ENCODE data around the gene PTCD3. TPM values are rescaled to one million over a fixed set of nuclear protein-coding genes. Genes with fewer than 3 reads are reported as not detected.

Gene PTCD3
- polyA plus RNA-seq, 1 donor from 2014 or later = 214 TPM

DNA sequence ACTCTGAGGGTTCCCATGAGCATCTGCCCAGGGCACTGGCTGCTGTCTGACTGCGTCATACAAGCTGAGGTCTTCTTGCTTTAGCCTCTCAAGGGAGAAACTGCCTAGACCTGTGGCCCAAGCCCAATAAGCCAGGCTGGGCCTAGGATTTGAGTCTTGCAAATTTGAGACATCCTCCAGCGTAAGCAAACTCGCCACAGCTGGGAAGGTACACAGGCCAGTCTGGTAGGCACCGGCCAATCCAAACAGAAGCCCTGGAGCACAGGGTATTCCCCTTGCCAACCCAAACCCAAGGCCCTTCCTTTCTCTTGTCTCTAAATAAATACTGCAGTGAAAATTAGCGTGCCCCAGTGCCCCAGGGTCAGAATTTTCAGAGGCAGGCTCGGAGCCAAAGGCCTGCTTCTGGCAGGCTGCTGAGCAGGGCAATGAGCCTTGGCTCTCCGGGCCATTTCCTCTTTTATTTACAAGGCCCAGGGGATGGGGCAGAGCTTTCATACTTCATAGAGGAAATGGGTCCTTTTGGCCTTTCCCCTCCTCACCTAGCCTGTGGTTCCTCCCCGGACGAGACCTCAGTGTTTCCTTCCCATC is 33.7 kb upstream of the PTCD3 start:
- no peak overlapping the region for H3K4me2 ChIP-seq (ENCODE audit: low read length)
- no peaks in the 10 kb centered on the region for H3F3A ChIP-seq (ENCODE audit: insufficient read depth, low read length, poor library complexity, severe bottlenecking)
- H3K36me3 ChIP-seq (ENCODE audit: insufficient read depth, low read length) = no peaks in the 10 kb centered on the region
- no peak overlapping the region for H2AFZ ChIP-seq (ENCODE audit: low read depth, low read length)
- H3K9me2 ChIP-seq (ENCODE audit: insufficient read depth, low read length) = no peaks in the 10 kb centered on the region
- TF ChIP-seq, protein P1, sequence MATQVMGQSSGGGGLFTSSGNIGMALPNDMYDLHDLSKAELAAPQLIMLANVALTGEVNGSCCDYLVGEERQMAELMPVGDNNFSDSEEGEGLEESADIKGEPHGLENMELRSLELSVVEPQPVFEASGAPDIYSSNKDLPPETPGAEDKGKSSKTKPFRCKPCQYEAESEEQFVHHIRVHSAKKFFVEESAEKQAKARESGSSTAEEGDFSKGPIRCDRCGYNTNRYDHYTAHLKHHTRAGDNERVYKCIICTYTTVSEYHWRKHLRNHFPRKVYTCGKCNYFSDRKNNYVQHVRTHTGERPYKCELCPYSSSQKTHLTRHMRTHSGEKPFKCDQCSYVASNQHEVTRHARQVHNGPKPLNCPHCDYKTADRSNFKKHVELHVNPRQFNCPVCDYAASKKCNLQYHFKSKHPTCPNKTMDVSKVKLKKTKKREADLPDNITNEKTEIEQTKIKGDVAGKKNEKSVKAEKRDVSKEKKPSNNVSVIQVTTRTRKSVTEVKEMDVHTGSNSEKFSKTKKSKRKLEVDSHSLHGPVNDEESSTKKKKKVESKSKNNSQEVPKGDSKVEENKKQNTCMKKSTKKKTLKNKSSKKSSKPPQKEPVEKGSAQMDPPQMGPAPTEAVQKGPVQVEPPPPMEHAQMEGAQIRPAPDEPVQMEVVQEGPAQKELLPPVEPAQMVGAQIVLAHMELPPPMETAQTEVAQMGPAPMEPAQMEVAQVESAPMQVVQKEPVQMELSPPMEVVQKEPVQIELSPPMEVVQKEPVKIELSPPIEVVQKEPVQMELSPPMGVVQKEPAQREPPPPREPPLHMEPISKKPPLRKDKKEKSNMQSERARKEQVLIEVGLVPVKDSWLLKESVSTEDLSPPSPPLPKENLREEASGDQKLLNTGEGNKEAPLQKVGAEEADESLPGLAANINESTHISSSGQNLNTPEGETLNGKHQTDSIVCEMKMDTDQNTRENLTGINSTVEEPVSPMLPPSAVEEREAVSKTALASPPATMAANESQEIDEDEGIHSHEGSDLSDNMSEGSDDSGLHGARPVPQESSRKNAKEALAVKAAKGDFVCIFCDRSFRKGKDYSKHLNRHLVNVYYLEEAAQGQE (IDR thresholded peaks at IDR 0.05; ENCODE audit: borderline replicate concordance) = no peak
- TF ChIP-seq MXI1 (conservative IDR thresholded peaks at IDR 0.05; ENCODE audit: poor library complexity, severe bottlenecking) (no peak), SMC3 (conservative IDR thresholded peaks at IDR 0.05; ENCODE audit: poor library complexity) (no peak), EZH2 (IDR thresholded peaks at IDR 0.05; ENCODE audit: borderline replicate concordance, insufficient read depth, low read length, poor library complexity, severe bottlenecking) (no peak), RAD21 (conservative IDR thresholded peaks at IDR 0.05) (no peak), TAF1 (IDR thresholded peaks at IDR 0.05; ENCODE audit: low read depth) (no peak), POLR2AphosphoS5 (IDR thresholded peaks at IDR 0.05) (no peak)
- TF ChIP-seq, protein P2, sequence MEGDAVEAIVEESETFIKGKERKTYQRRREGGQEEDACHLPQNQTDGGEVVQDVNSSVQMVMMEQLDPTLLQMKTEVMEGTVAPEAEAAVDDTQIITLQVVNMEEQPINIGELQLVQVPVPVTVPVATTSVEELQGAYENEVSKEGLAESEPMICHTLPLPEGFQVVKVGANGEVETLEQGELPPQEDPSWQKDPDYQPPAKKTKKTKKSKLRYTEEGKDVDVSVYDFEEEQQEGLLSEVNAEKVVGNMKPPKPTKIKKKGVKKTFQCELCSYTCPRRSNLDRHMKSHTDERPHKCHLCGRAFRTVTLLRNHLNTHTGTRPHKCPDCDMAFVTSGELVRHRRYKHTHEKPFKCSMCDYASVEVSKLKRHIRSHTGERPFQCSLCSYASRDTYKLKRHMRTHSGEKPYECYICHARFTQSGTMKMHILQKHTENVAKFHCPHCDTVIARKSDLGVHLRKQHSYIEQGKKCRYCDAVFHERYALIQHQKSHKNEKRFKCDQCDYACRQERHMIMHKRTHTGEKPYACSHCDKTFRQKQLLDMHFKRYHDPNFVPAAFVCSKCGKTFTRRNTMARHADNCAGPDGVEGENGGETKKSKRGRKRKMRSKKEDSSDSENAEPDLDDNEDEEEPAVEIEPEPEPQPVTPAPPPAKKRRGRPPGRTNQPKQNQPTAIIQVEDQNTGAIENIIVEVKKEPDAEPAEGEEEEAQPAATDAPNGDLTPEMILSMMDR (IDR thresholded peaks at IDR 0.05; ENCODE audit: poor library complexity, severe bottlenecking) = no peak
- H4K20me1 ChIP-seq (ENCODE audit: insufficient read depth) = no peaks in the 10 kb centered on the region
- H3K79me2 ChIP-seq (replicated peaks; ENCODE audit: insufficient read depth, low read length) = no peaks in the 10 kb centered on the region
- H3K4me3 ChIP-seq (ENCODE audit: low read length) = no peak overlapping the region
- H3K27me3 ChIP-seq (ENCODE audit: insufficient read depth, low read depth, low read length) = no peaks in the 10 kb centered on the region
- no peak overlapping the region for H3K9ac ChIP-seq (ENCODE audit: low read length)
- no peak overlapping the region for H3K27ac ChIP-seq (ENCODE audit: low read length)
- no peaks in the 10 kb centered on the region for H3K9me3 ChIP-seq (ENCODE audit: low read length)

DNA sequence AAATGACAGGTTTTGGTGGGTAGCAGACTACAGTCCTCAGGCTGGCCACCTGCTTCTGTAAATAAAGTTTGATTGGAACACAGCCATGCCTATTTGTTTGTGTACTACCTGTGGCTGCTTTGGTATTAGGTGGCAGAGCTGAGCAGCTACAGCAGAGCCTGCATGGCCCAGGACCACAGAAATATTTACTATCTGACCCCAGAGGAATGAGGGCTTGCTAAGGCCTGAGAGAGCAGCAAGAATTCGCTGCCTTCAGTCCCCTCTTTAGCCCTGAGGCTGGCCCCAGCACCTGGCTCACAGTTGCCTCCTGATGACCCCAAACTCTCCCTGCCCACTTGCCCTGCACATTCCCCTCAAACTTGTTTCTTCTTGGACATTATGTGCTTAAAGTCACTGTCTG is 32.8 kb upstream of the PTCD3 start:
- no peaks in the 10 kb centered on the region for H3K9me3 ChIP-seq (ENCODE audit: low read length)
- no peaks in the 10 kb centered on the region for H4K20me1 ChIP-seq (ENCODE audit: insufficient read depth)
- no peaks in the 10 kb centered on the region for H3K9me2 ChIP-seq (ENCODE audit: insufficient read depth, low read length)
- no peaks in the 10 kb centered on the region for H3K36me3 ChIP-seq (ENCODE audit: insufficient read depth, low read length)
- H3K4me2 ChIP-seq (ENCODE audit: low read length) = no peak overlapping the region
- no peak overlapping the region for H3K9ac ChIP-seq (ENCODE audit: low read length)
- no peaks in the 10 kb centered on the region for H3F3A ChIP-seq (ENCODE audit: insufficient read depth, low read length, poor library complexity, severe bottlenecking)
- no peak overlapping the region for H3K27ac ChIP-seq (ENCODE audit: low read length)
- H3K27me3 ChIP-seq (ENCODE audit: insufficient read depth, low read depth, low read length) = no peaks in the 10 kb centered on the region
- no peak overlapping the region for H3K4me3 ChIP-seq (ENCODE audit: low read length)
- H3K79me2 ChIP-seq (replicated peaks; ENCODE audit: insufficient read depth, low read length) = no peaks in the 10 kb centered on the region
- no peak overlapping the region for H2AFZ ChIP-seq (ENCODE audit: low read depth, low read length)
- TF ChIP-seq, protein P2 (IDR thresholded peaks at IDR 0.05; ENCODE audit: poor library complexity, severe bottlenecking) = no peak
